H9 (cell line): Measurements from ENCODE around the gene CD2AP. TPM values are rescaled to one million over a fixed set of nuclear protein-coding genes. Genes with fewer than 3 reads are reported as not detected.
A peak's percentile ranks its signal among the peaks of the same experiment; 100 is the strongest.

Experiments
- DNase-seq: peaks from one replicate; pipeline ENCODE4 v3.0.0-alpha.2; 2017
- H2AFZ ChIP-seq: one replicate; pipeline ENCODE4 v1.6.1; 2013; ENCODE audit warnings: mild to moderate bottlenecking, low read length, control low read depth, moderate library complexity
- H2AK5ac ChIP-seq: 2 replicates; pipeline ENCODE4 v1.6.1; 2013; ENCODE audit warnings: low read length, control low read depth, mixed read lengths; ENCODE audit not compliant: insufficient read length
- H2BK120ac ChIP-seq: one replicate; pipeline ENCODE4 v1.6.1; 2013; ENCODE audit warnings: low read depth, mild to moderate bottlenecking, low read length, control low read depth, inconsistent platforms; ENCODE audit not compliant: poor library complexity, severe bottlenecking
- H2BK12ac ChIP-seq: 2 replicates; pipeline ENCODE4 v1.6.1; 2013; ENCODE audit warnings: low read length, control low read depth, mixed read lengths, low read depth; ENCODE audit not compliant: insufficient read length
- H2BK15ac ChIP-seq: 2 replicates; pipeline ENCODE4 v1.6.1; 2013; ENCODE audit warnings: low read depth, low read length, control low read depth
- H2BK20ac ChIP-seq: one replicate; pipeline ENCODE4 v1.6.1; 2013; ENCODE audit warnings: low read depth, mild to moderate bottlenecking, low read length, control low read depth, inconsistent platforms; ENCODE audit not compliant: poor library complexity, severe bottlenecking
- H2BK5ac ChIP-seq: 2 replicates; pipeline ENCODE4 v1.6.1; 2013; ENCODE audit warnings: low read length, control low read depth, mixed read lengths; ENCODE audit not compliant: insufficient read length
- H3K14ac ChIP-seq: 2 replicates; pipeline ENCODE4 v1.6.1; 2013; ENCODE audit warnings: low read length, control low read depth; ENCODE audit not compliant: insufficient read depth
- H3K18ac ChIP-seq: 2 replicates; pipeline ENCODE4 v1.6.1; 2013; ENCODE audit warnings: low read depth, mild to moderate bottlenecking, mixed read lengths, low read length, control low read depth; ENCODE audit not compliant: insufficient read length
- H3K23ac ChIP-seq: 2 replicates; pipeline ENCODE4 v1.6.1; 2013; ENCODE audit warnings: low read length, control low read depth, mixed read lengths, low read depth; ENCODE audit not compliant: insufficient read length
- H3K23me2 ChIP-seq: 2 replicates; pipeline ENCODE4 v1.6.1; 2013; ENCODE audit warnings: low read depth, mild to moderate bottlenecking, mixed read lengths, low read length, control low read depth; ENCODE audit not compliant: insufficient read length, poor library complexity, severe bottlenecking
- H3K27ac ChIP-seq: 2 replicates; pipeline ENCODE4 v1.5.1; 2013; ENCODE audit warnings: low read length, control low read depth, mixed read lengths, low read depth; ENCODE audit not compliant: insufficient read length
- H3K27me3 ChIP-seq: 2 replicates; pipeline ENCODE4 v1.6.1; 2013; ENCODE audit warnings: low read length, control low read depth, inconsistent platforms; ENCODE audit not compliant: insufficient read depth
- H3K4ac ChIP-seq: 2 replicates; pipeline ENCODE4 v1.6.1; 2013; ENCODE audit warnings: low read depth, mild to moderate bottlenecking, control low read depth, inconsistent platforms, low read length, moderate library complexity
- H3K4me1 ChIP-seq: 2 replicates; pipeline ENCODE4 v1.6.1; 2013; ENCODE audit warnings: low read length, control low read depth, inconsistent platforms; ENCODE audit not compliant: insufficient read depth
- H3K4me2 ChIP-seq: 2 replicates; pipeline ENCODE4 v1.6.1; 2013; ENCODE audit warnings: low read length, control low read depth, mixed read lengths; ENCODE audit not compliant: insufficient read length, insufficient read depth
- H3K56ac ChIP-seq: 2 replicates; pipeline ENCODE4 v1.6.1; 2013; ENCODE audit warnings: low read depth, mild to moderate bottlenecking, mixed read lengths, low read length, control low read depth; ENCODE audit not compliant: insufficient read length
- H3K79me1 ChIP-seq: 2 replicates; pipeline ENCODE4 v1.6.1; 2013; ENCODE audit warnings: low read depth, mild to moderate bottlenecking, moderate library complexity, low read length, control low read depth, inconsistent platforms; ENCODE audit not compliant: insufficient read depth, poor library complexity, severe bottlenecking
- H3K79me2 ChIP-seq: 2 replicates; pipeline ENCODE4 v1.6.1; 2013; ENCODE audit warnings: low read length, control low read depth, inconsistent platforms; ENCODE audit not compliant: insufficient read depth
- H3K9ac ChIP-seq: 2 replicates; pipeline ENCODE4 v1.6.1; 2013; ENCODE audit warnings: low read length, control low read depth, mixed read lengths; ENCODE audit not compliant: insufficient read length; ENCODE audit errors: extremely low read depth
- H3K9me3 ChIP-seq: one replicate; pipeline ENCODE4 v1.6.1; 2013; ENCODE audit warnings: low read depth, low read length, inconsistent platforms; ENCODE audit not compliant: control insufficient read depth
- H3T11ph ChIP-seq: one replicate; pipeline ENCODE4 v1.6.1; 2013; ENCODE audit warnings: mild to moderate bottlenecking, low read length, control low read depth, inconsistent platforms
- H4K20me1 ChIP-seq: one replicate; pipeline ENCODE4 v1.6.1; 2013; ENCODE audit not compliant: control insufficient read depth, insufficient read length, insufficient read depth
- H4K5ac ChIP-seq: 2 replicates; pipeline ENCODE4 v1.6.1; 2013; ENCODE audit warnings: low read depth, mild to moderate bottlenecking, mixed read lengths, low read length, control low read depth; ENCODE audit not compliant: insufficient read length
- H4K8ac ChIP-seq: replicated peaks from 2 replicates; pipeline ENCODE4 v1.6.1; 2013; ENCODE audit warnings: low read length, control low read depth, mixed read lengths, low read depth; ENCODE audit not compliant: insufficient read length
- H4K91ac ChIP-seq: 2 replicates; pipeline ENCODE4 v1.6.1; 2013; ENCODE audit warnings: low read depth, mild to moderate bottlenecking, moderate library complexity, mixed read lengths, low read length, control low read depth; ENCODE audit not compliant: insufficient read length
- H3K27ac Mint-ChIP-seq, 3 experiments: 2 replicates in 2 of 3; 3 replicates in 1 of 3; pipeline ENCODE4 v1.8.0; 2020 to 2021; ENCODE audit warnings: mixed read lengths in 3 of 3, mild to moderate bottlenecking in 1 of 3, moderate library complexity in 1 of 3
- H3K27me3 Mint-ChIP-seq: 2 replicates; pipeline ENCODE4 v1.8.0; 2021; ENCODE audit warnings: low read depth, mild to moderate bottlenecking, moderate library complexity, mixed read lengths
- H3K36me3 Mint-ChIP-seq, 3 experiments: 2 replicates in 2 of 3; 3 replicates in 1 of 3; pipeline ENCODE4 v1.8.0; 2020 to 2021; ENCODE audit warnings: low read depth in 3 of 3, mixed read lengths in 3 of 3; ENCODE audit not compliant: insufficient read depth in 1 of 3
- H3K4me1 Mint-ChIP-seq, 2 experiments: 2 replicates each; pipeline ENCODE4 v1.8.0; 2020; ENCODE audit warnings: mixed read lengths in 2 of 2
- H3K4me3 Mint-ChIP-seq, 2 experiments: 2 replicates in 1 of 2; 3 replicates in 1 of 2; pipeline ENCODE4 v1.8.0; 2020 to 2021; ENCODE audit warnings: mild to moderate bottlenecking in 2 of 2, mixed read lengths in 2 of 2, moderate library complexity in 1 of 2
- H3K9me3 Mint-ChIP-seq, 2 experiments: 2 replicates in 1 of 2; 3 replicates in 1 of 2; pipeline ENCODE4 v1.8.0; 2020; ENCODE audit warnings: mild to moderate bottlenecking in 2 of 2, mixed read lengths in 2 of 2, moderate library complexity in 1 of 2
- CTCF ChIP-seq: fragments of 200-600 bp; sonication (generic); conservative IDR thresholded peaks from 3 replicates; pipeline ENCODE4 v1.8.0; 2021; ENCODE audit warnings: antibody characterized with exemption, mild to moderate bottlenecking
- WGBS: extraction: QIAGEN DNeasy Blood & Tissue Kit; methylation state at CpG from one replicate; pipeline ENCODE4 v1.1.7; 2013; ENCODE audit warnings: missing lambda C conversion rate, low lambda C conversion rate, mixed read lengths; ENCODE audit not compliant: insufficient read length; ENCODE audit errors: extremely low coverage; 5-methylcytosine and 5-hydroxymethylcytosine counted together
- long read RNA-seq: library from polyadenylated mRNA; unstranded; transcript quantifications from one replicate; pipeline ENCODE4 v2.0.0, GENCODE V29; 2020
- total RNA-seq: library from RNA; stranded (reverse); gene quantifications from 2 replicates; pipeline ENCODE4 v1.2.1, GENCODE V29; 2021

The CD2AP gene
- total RNA-seq: 50.1 and 50.5 TPM in 2 replicates
- long read RNA-seq, full-length matches to known transcripts: 5 of 22 reads
- long read RNA-seq, partial matches to known transcripts: 11 of 22 reads
- long read RNA-seq, other reads (novel, unspliced or antisense): 6 of 22 reads

GRCh38 chr6:47477497-47478232 is at the start of gene CD2AP:
Gene CD2AP, plus strand, starts transcription at chr6:47477789. Its CDS starts 456 bp downstream, at chr6:47478245.
- Histone ChIP-seq H4K20me1 (no peaks in the 10 kb centered on the region), H3K56ac (no peak within 1 kb of the TSS), H4K8ac (no peak within 1 kb of the TSS), H2BK15ac (no peak within 1 kb of the TSS), H2AK5ac (no peak within 1 kb of the TSS), H3K27me3 (no peaks in the 10 kb centered on the region), H3T11ph (no peak within 1 kb of the TSS), H2BK12ac (peak within 1 kb of the TSS; percentile 55), H4K91ac (no peak within 1 kb of the TSS), H3K27ac (peak within 1 kb of the TSS; percentile 78), H3K4ac (peak within 1 kb of the TSS; percentile 3; the same call in 1 of the 2 replicates), H3K23ac (no peak within 1 kb of the TSS), H2BK5ac (no peak within 1 kb of the TSS), H3K4me2 (peak within 1 kb of the TSS; percentile 82), H3K23me2 (peaks cover 15% of the 10 kb centered on the region), H3K79me2 (peaks cover 30% of the 10 kb centered on the region; the same call in 1 of the 2 replicates), H2BK120ac (peak within 1 kb of the TSS; percentile 39), H3K4me1 (no peaks in the 10 kb centered on the region; the same call in 1 of the 2 replicates), H2BK20ac (no peak within 1 kb of the TSS), H4K5ac (no peak within 1 kb of the TSS), H3K9me3 (no peaks in the 10 kb centered on the region), H3K79me1 (no peaks in the 10 kb centered on the region), H3K18ac (peak within 1 kb of the TSS; percentile 85), H3K9ac (peak within 1 kb of the TSS; percentile 93), H2AFZ (no peak within 1 kb of the TSS), H3K14ac (peak within 1 kb of the TSS; percentile 86)
- H3K4me3 Mint-ChIP-seq: peak within 1 kb of the TSS; percentile 96 to 99
- H3K9me3 Mint-ChIP-seq: no peaks in the 10 kb centered on the region
- TF ChIP-seq CTCF: no peak
- no peaks in the 10 kb centered on the region; the same call in 1 of the 2 replicates for H3K27me3 Mint-ChIP-seq
- peaks cover 30 to 41% of the 10 kb centered on the region in 2 experiments for H3K4me1 Mint-ChIP-seq
- no CpG with 5 or more reads among the region's 83 CpGs for WGBS
- H3K27ac Mint-ChIP-seq: peak within 1 kb of the TSS; percentile 100
- peak; percentile 97 for DNase-seq
- peaks cover 0 to 2% (median 1%) of the 10 kb centered on the region in 3 experiments; a peak in 1 of 7 replicates for H3K36me3 Mint-ChIP-seq
